Rectal smooth muscle tissue (tissue), 1 donor: ENCODE measurements around the gene B4GAT1.
"Not testable (repeated sequence)": the region's sequence is repeated elsewhere in the genome, so short reads cannot be mapped to it uniquely, and the experiment has no call there.

Experiments
- H3K27ac ChIP-seq: one replicate; pipeline ENCODE4 v1.7.0; 2013; ENCODE audit warnings: low read depth, low read length, inconsistent platforms
- H3K27me3 ChIP-seq: one replicate; pipeline ENCODE4 v1.7.0; 2013; ENCODE audit warnings: low read length; ENCODE audit not compliant: control insufficient read depth, insufficient read depth
- H3K36me3 ChIP-seq: one replicate; pipeline ENCODE4 v1.7.0; 2013; ENCODE audit warnings: low read length; ENCODE audit not compliant: control insufficient read depth, insufficient read depth
- H3K4me1 ChIP-seq: one replicate; pipeline ENCODE4 v1.7.0; 2013; ENCODE audit warnings: low read length; ENCODE audit not compliant: control insufficient read depth, insufficient read depth
- H3K4me3 ChIP-seq: one replicate; pipeline ENCODE4 v1.7.0; 2013; ENCODE audit warnings: low read length
- H3K9ac ChIP-seq: one replicate; pipeline ENCODE4 v1.7.0; 2013; ENCODE audit warnings: low read length

B4GAT1 gene

GRCh38 chr11:66312549-66313320 is 34.7 kb downstream of the B4GAT1 start:
- no peaks in the 10 kb centered on the region for H3K27me3 ChIP-seq

DNA sequence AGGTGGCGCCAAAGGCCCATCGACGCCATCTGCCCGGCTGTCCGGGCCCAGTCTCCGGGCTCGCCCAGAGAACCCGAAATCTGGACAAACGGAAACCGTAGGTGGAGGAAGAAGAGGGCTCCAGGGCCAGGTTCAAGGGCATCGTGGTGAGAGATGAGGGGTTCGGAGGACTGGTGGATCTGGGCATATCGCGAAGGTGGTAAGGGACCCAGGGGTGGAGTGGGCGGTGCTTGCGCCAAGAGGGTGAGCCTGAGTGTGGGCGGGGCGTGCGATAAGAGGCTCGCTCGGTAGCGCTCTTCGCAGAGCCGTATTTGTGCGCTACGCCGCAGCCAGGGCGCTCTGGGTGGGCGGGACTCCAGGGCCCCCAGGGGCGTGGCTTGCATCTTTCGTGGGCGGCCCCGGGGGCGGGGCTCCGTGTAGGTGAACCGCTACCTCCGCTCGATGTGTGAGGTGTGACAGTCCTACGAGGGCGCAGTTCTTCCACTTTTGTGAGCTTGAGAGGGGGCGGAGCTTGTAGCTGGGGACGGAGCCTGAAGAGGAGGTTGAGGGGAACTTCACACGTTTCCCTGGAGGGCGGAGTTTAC is 35.4 kb downstream of the B4GAT1 start:
- peak overlapping the region; percentile 32 for H3K9ac ChIP-seq
- H3K27me3 ChIP-seq, result no peaks in the 10 kb centered on the region
- H3K4me1 ChIP-seq, result peaks cover 9% of the 10 kb centered on the region
- peak overlapping the region; percentile 87 for H3K27ac ChIP-seq
- peak overlapping the region; percentile 85 for H3K4me3 ChIP-seq
- no peaks in the 10 kb centered on the region for H3K36me3 ChIP-seq

More at GRCh38 chr11:66312549-66313320, 34.7 kb downstream of the B4GAT1 start:
- H3K4me1 ChIP-seq, result peaks cover 12% of the 10 kb centered on the region
- H3K36me3 ChIP-seq, result no peaks in the 10 kb centered on the region
- H3K4me3 ChIP-seq, result peak overlapping the region; percentile 85
- peak overlapping the region; percentile 12 for H3K9ac ChIP-seq
- H3K27ac ChIP-seq, result peak overlapping the region; percentile 87

DNA sequence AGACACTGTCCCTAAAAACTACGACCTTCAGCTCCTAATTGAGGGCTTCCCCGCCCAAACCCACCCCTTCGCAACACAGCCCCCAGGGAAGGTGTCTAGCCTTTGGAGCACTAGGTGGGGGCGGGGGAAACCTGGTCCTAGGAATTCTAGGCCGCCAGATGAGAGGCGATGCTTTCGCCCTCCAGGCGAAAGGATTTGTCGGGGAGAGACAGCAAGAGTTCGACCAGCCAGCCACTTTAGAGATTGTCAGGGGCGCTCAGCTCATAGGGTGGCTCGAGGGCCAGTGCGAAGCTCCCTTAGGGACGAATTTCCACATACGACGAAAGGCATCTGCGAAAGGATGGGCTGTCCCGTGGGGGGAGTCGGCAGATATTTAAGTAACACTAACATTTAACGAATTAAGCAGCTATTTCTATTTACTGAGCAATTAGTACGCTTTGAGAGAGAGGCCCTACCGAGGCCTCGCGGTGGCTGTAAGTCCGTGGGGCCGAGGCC is 35.9 kb downstream of the B4GAT1 start:
- Histone ChIP-seq H3K9ac (peak overlapping the region; percentile 32), H3K4me1 (peaks cover 9% of the 10 kb centered on the region), H3K4me3 (peak overlapping the region; percentile 85), H3K27ac (peak overlapping the region; percentile 87), H3K27me3 (no peaks in the 10 kb centered on the region), H3K36me3 (no peaks in the 10 kb centered on the region)

DNA sequence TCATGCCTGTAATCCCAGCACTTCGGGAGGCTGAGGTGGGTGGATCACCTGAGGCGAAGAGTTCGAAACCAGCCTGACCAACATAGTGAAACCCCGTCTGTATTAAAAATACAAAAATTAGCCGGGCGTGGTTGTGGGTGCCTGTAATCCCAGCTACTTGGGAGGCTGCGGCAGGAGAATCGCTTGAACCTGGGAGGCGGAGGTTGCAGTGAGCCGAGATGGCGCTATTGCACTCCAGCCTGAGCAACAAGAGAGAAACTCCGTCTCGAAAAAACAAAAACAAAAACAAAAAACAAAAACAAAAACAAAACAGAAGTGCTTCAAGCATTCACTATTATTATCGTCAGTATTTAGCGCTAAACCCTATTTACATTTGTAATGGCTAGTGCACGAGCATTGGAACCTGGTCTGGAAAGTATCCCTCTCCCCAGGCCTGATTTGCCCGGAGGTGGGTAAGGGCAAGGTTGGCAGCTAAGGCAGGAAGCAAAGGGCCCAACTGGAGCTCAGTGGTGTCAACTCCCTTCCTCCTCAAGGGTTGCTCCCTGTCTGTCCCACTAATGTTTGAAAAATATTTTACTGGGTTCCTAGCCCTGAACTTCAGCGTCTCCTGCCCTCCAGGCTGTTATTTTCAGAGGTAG is 36.5 kb downstream of the B4GAT1 start:
- not testable (repeated sequence) for H3K4me1 ChIP-seq, H3K9ac ChIP-seq, H3K27me3 ChIP-seq, H3K27ac ChIP-seq, H3K4me3 ChIP-seq, H3K36me3 ChIP-seq

DNA sequence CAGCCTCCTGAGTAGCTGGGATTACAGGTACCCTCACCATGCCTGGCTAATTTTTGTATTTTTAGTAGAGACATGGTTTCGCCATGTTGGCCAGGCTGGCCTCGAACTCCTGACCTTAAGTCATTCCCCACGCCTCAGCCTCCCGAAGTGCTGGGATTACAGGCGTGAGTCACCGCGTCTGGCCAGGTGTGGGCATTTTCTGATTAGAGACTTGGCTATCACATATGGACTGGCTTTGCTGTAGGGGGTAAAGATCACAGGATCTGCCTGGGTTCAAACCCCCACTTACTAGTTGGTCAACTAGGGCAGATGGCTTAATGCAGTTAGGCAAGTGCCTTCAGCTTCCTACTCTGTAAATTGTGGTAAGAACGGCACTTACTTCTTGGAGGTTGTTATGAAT is 37.1 kb downstream of the B4GAT1 start:
- Histone ChIP-seq H3K4me3 (no peak overlapping the region), H3K27ac (no peak overlapping the region), H3K9ac (no peak overlapping the region), H3K36me3 (no peaks in the 10 kb centered on the region), H3K27me3 (no peaks in the 10 kb centered on the region), H3K4me1 (no peaks in the 10 kb centered on the region)

DNA sequence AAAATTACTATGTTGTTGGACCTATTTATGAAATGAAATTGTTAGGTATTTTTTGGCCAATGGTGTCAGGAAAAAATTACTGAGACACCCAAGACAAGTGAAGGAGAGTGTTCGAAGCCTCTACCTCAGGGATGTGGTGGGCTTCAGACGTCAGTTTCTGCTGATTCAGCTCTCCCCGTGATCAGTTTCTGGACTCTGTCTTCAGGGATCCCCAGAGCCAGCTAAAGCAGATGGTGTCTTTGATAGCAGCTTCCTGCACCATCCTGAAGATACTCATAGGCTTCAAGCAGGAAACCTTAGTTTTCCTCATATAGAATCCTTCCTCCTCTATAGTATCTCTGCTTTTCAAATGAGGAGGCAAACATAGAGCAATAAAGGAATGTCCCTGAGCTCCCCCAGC is 38.0 kb downstream of the B4GAT1 start:
- Histone ChIP-seq H3K9ac (no peak overlapping the region), H3K27me3 (no peaks in the 10 kb centered on the region), H3K4me3 (no peak overlapping the region), H3K36me3 (no peaks in the 10 kb centered on the region), H3K4me1 (no peaks in the 10 kb centered on the region), H3K27ac (no peak overlapping the region)

DNA sequence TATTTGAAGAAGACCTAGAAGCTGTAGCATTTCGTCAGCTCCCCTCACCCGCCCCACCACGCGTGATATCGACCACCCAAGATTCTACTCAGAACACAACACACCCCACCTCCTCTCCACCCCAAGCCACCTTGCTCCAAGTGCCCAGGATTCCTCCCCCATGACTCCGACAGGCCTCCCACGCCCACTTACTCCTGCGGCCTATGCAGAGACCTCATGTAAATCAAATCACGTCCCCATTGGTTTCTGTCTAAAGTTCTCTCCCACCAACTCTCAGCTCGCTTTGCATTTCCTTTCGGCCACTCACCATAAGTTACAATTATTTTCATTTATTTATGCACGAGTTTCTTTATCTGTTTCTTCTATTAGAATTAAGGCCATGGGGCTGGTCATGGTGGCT is 44.8 kb downstream of the B4GAT1 start:
- H3K9ac ChIP-seq, result no peak overlapping the region
- H3K4me3 ChIP-seq, result no peak overlapping the region
- H3K4me1 ChIP-seq, result no peaks in the 10 kb centered on the region
- no peak overlapping the region for H3K27ac ChIP-seq
- H3K27me3 ChIP-seq, result no peaks in the 10 kb centered on the region
- no peaks in the 10 kb centered on the region for H3K36me3 ChIP-seq

DNA sequence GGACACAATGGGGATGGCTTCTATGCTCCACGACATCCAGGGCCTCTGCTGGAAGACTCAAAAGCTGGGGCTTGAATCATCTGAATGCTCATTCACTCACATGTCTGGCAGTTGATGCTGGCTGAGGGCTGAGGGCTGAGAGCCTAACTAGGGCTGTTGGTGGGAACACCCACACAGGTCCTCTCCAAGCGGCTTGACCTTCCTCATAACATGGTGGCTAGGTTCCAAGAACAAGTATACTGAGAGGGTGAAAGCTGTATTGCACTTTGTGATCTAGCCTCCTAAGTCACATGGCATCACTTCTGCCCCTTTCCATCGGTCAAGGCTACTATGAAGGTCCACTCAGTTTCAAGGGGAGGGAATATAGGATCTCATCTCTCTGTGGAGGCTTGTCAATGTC is 48.2 kb downstream of the B4GAT1 start:
- Histone ChIP-seq H3K9ac (no peak overlapping the region), H3K4me1 (no peaks in the 10 kb centered on the region), H3K36me3 (no peaks in the 10 kb centered on the region)

DNA sequence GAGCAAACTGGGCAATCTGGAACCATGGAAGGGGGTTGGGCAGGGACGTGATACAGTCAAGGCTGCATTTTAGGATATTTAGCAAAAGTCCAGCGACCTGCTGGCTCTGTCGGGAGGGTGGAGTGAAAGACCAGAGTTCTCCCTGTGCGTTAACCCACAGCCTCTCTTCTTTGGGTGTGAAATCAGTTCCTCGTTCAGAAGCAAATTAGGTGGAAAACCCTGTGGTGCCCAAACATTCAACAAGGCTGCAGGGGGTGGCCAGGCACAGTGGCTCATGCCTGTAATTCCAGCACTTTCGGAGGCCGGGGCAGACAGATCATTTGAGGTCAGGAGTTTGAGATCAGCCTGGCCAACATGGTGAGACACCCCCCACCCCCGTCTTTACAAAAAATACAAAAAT is 49.8 kb downstream of the B4GAT1 start:
- no peak overlapping the region for H3K27ac ChIP-seq
- no peaks in the 10 kb centered on the region for H3K36me3 ChIP-seq
- H3K4me3 ChIP-seq, result no peak overlapping the region
- H3K4me1 ChIP-seq, result no peaks in the 10 kb centered on the region
- no peak overlapping the region for H3K9ac ChIP-seq
- peaks cover 12% of the 10 kb centered on the region for H3K27me3 ChIP-seq

More for the DNA sequence above, 48.2 kb downstream of the B4GAT1 start:
- Histone ChIP-seq H3K4me3 (no peak overlapping the region), H3K27ac (no peak overlapping the region), H3K27me3 (peaks cover under 1% of the 10 kb centered on the region)
